SKM-1 treated with dmso at 0.1 percent for 144 hours (cell line): ENCODE data around the gene KRTAP4-7.
"Not testable (repeated sequence)": the region's sequence is repeated elsewhere in the genome, so short reads cannot be mapped to it uniquely, and the experiment has no call there.

ENCODE experiments used
- DNase-seq: peaks from one replicate; lab custom pipeline; 2025; ENCODE audit not compliant: unreplicated experiment; lab: John Stamatoyannopoulos, UW

The KRTAP4-7 gene

GRCh38 chr17:41108728-41109386 lies 24.9 kb downstream of the KRTAP4-7 start:
- peak; percentile 7 for DNase-seq

DNA sequence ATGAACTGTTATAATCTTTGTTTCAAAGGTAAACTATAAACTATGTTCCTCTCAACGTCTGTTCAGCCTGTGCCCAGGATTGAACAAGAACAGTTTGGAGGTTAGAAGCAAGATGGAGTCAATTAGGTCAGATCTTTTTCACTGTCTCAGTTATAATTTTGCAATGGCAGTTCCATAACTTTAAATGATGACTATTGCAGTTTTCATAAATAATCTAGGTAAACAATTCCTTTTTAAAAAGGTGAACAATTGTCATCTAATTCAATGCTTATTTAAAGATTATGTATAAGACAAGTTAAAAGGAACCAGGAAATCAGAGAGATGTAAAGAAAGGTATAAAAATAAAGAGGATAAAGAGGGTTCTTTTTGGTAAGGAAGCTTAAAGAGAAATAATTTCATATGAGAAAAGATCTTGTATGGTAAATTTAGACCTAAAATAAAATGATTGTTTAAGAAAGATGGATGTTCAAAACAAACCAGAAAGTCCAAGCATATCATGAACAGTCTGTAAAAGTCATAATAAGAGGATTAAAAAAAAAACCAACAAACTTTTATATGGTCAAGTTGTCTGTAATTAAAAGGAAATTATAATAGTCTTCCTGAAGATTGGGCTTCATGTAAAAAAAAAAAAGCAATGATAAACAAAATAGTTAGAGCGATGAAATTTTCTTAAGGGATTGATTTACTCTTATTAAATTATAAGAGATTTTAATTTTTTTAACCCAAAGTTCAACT lies 27.4 kb downstream of the KRTAP4-7 start:
- no peak for DNase-seq

DNA sequence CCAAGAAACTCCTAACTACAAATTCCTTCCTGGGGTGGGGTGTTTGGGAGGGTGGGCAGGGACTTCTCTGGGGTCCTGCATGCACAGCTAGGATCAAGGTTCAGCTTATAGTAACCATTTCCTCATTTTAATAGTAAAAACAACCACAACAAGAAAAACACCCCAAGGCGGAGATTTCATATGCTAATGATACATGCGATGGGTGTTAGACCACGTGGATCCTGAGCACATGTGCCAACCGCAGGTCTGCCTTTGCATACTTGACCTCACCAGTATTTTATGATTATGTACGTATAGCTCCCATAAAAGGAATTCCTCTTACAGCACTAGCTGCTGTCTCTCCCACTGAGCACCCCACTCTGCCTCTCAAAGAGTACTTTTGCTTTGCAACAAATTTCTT lies 32.3 kb downstream of the KRTAP4-7 start:
- no peak for DNase-seq

- DNase-seq = not testable (repeated sequence)
Measured at GRCh38 chr17:41117846-41118386, 34.0 kb downstream of the KRTAP4-7 start, which contains the start of gene KRTAP4-11. Gene KRTAP4-11, minus strand, starts transcription at chr17:41118373. Its CDS starts 58 bp downstream, at chr17:41118315.

- no peak for DNase-seq
Measured at GRCh38 chr17:41118721-41119120, 34.8 kb downstream of the KRTAP4-7 start.

- peak; percentile 21 for DNase-seq
Measured at GRCh38 chr17:41119696-41120690, 36.0 kb downstream of the KRTAP4-7 start.

DNA sequence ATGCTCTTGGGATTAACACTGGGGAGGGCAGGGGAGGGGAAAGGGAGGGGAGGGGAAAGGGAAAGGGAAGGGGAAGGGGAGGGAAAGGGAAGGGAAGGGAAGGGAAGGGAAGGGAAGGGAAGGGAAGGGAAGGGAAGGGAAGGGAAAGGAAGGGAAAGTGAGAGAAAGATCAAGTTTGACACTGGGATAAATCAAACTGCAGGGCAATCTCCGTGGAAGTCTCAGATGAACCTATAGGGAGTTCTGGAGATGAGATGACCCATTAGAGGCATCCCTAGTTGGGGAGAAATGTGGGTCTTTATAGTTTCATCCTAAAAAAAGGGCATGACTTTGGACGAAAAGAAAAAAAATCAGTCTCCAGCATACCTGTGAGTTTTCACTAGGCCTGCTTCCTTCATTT lies 37.8 kb downstream of the KRTAP4-7 start:
- no peak for DNase-seq

DNA sequence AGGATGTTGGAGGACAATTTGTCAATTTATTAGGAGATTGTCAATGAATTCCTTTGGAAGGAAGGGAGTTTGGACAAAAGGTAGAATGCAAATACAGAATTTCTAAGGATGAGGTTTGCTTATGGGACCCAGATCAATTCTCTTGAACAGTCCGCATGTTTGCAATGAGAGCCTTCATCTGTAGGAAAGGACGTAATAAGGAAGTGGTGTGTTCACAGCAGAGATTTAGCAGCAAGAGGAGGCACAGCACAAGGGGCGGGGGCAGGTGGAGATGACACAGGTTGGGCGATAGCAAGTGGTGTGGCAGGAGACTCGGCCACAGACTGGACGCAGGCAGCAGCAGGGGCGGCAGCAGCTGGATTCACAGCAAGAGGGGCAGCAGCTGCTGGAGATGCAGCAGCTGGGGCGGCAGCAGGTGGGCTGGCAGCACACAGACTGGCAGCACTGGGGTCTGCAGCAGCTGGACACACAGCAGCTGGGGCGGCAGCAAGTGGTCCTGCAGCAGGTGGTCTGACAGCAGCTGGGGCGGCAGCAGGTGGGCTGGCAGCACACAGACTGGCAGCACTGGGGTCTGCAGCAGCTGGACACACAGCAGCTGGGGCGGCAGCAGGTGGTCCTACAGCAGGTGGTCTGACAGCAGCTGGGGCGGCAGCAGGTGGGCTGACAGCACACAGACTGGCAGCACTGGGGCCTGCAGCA lies 39.5 kb downstream of the KRTAP4-7 start:
- not testable (repeated sequence) for DNase-seq

DNA sequence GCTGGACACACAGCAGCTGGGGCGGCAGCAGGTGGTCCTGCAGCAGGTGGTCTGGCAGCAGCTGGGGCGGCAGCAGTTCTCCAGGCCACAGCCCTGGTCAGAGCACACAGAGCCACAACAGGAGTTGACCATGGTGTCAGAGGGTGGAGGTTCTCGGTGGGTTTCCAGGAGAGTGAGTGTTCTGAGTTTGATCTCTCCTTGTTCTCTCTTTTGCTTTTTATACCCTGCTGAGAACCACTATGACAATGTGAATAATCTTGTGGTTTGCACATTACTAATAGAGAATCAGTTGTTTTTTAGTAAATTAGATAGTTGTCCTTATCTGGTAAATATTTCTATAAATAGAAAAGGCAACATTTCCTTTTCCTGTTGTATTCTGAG lies 40.0 kb downstream of the KRTAP4-7 start, which contains the start of gene KRTAP4-12:
TSS of gene KRTAP4-12 (minus strand) at position 192 of the 381 bp plus-strand sequence. CDS start at position 132, 60 bp downstream.
- not testable (repeated sequence) for DNase-seq

- no peak for DNase-seq
Measured at GRCh38 chr17:41125064-41125463, 41.1 kb downstream of the KRTAP4-7 start.

- DNase-seq = no peak
Measured at GRCh38 chr17:41126412-41126811, 42.5 kb downstream of the KRTAP4-7 start.

GRCh38 chr17:41127371-41127770 lies 43.4 kb downstream of the KRTAP4-7 start:
- no peak for DNase-seq

DNA sequence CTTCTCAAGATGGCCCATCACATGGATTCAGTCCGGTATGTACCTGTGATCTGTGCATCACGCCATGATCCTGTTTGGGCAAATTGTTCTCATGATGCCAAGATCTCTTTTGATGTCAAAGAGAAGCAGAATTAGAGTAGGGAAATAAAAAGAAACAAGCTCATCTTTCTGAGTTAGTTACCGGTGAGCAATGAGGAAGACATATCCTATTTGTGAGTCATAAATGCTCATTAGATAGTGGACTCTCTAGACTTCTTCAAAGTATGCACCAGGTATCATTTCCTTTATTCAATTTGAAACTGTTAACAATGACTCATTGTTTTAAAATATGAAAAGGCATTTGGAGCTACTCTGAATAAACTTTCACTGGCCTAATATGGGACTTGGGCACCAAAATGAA lies 48.0 kb downstream of the KRTAP4-7 start:
- no peak for DNase-seq

DNA sequence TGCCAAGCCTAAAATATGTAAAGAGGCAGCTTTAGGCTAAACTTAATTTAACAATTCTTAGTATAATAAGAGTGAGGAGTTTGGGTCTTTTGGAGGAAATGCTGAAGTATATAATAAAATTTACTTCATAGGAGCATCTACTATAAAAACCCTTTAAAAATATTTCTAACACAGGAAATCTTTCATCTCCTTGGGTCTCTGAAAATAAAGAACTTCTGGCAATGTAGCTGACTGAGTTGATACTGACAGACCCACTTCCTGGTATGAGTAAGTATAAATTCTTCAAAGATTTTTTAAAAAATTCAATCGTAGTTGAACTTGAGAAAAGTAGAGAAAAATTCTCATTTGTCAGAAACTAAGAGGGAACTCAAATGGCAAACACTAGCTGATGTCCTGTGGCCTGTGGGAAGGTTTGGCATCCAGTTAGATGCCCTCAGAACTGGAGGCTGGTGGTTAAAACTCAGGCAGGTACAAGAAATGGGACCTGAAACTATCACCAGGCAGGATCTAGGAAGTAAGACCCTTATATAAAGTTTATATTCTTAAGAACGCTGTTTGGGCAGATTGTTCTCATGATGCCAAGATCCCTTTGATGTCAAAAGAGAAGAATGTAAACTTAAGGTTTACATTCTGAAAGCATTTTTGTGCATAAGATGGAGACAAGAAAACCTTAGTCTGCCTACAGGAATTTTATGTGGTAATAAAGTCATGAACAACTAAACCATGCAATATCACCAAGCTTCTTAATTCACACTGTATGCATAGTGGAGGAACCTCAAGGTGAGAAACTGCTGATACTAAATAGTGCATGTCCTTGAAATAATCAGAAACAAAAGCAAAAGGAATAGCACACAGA lies 50.2 kb downstream of the KRTAP4-7 start:
- no peak for DNase-seq
